HG02981 (cell line): Measurements from ENCODE around the gene HIVEP3.

Source experiments
- ATAC-seq: cut with Tn5 transposase; IDR thresholded peaks from one replicate; pipeline ENCODE4 v1.9.1; 2021; ENCODE audit warnings: mild to moderate bottlenecking, moderate library complexity; ENCODE audit not compliant: unreplicated experiment

HIVEP3 gene

DNA sequence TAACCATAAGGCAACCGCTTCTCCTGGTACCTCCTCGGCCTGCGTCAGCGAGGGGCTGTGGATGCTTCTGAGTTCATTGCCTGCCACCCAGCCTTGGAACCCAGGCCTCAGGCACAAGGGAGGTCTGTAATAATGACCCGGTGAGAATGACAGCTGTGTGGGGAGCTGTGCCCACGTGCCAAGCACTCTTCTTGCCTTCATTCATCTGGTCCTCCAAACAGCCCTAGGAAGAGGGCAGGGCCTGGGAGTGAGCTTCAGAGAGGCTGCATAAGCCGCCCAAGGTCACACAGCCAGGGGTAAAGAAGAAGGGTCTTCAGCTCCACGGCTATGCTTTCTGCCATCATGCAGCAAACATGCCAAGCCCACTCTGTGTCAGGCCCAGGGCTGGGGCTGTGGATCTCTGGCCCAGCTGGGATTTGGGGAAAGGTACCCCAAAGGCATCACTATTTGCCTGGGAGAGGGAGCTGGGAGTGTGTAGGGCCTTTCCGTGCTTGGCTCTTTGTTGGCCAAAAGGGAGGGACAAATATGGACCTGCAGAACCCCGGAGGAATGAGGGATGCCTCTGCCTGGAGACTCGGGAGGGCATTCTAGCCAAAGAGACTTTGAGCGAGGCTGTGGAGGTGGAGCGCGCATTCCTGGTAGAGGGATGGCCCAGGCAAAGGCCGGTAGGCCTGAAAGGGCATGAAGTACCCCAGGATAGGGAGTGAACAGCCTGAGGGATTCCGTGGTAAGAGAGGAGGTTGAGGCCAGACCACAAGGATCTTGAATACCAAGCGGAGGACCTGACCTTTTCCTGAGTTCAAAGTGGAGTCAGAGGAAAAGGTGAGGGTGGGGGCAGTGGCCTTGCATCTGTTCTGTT lies 424.1 kb downstream of the HIVEP3 start:
- no peak for ATAC-seq

DNA sequence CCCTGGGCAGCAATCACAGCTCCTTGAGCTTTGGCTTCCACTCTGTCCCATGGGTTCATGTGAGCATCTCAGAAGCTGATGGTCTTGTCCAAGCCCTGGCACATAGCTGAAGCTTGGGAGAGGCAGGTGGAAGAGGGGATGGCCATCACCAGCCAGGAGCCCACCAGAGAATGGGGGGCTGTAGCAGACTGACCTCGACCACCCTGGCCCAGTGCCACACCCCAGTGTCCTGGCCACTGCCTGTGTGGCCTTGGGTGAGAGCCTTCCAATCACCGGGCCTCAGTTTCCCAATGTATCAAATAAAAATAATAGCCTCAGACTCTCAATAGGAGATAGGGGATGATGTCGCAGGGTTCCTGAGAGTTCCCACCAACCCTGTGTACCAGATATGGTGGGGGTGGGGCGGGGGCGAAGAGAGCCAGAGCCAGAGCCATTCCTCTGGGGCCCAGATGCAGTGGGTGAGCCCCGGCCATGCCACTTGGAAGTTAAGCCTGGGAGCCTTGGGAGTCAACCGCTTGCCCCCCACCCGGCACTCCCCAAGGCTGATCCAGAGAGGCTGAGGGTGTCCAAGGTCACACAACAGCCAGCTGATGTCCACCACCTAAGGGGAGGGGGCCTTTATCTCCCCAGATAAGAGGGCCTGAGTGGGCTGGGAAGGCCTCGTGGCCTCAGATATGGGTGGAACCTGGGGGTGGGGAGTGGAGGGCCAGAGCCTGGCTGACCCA lies 424.9 kb downstream of the HIVEP3 start:
- no peak for ATAC-seq

DNA sequence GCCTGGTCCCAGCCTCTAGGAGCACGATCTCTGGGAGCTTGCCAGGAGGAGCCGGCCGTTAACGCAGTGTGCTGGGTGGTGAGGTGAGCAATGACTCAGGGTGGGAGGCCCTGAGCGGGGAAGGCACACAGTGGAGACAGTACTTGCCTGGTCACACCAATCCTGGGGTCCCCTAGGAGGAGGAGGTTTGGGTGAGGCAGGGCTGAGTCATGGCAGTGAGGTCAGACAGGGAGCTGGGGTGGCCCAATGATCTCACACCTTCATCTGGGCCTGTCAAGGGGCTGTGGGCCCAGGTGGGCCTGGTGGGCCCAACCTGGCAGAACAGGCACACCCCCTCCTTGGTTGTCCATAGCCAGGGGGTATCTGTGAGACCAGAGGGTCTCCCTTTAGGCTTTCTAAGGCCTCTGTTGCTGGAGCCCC lies 425.6 kb downstream of the HIVEP3 start:
- no peak for ATAC-seq

DNA sequence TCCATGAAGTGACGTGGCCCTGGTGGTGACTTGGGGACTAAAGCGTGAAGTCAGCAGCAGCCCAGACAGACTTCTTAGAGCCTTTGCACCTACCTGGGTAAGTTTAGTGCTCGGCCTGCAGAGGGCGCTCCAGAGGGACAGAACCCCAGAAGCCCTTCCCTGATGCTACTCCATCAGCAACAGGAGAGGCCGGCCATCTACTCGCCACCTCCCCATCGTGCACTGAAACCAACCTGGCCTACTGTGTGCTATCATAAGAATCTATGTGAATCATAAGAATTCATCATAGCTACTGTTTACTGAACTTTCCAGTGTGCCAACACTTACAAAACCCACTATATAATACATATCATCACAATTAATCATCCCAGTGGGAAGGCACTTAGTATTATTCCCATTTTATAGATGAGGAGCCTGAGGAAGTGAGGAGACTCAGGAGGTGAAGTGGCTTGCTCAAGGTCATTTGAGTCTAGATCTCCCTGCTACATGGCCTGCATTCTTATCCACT lies 426.3 kb downstream of the HIVEP3 start:
- ATAC-seq: no peak

DNA sequence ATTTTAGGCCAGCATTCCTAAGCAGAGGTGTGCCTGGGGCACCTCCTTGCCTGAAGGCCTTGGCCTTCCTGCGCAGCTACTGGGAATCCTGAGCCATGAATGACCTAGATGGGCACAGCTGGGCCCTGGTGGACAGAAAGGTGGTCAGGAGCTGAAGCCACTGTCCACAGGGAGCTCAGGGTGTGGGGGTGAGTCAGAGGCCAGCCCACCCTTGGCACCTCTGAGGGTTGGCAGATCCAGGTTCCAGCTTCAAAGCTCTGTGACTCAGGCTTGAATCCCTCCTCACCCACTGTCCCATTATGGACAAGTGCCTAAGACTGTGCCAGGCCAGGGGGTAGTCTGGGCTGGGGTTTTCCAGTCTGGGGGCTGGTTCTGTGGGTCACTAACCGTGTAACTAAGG lies 427.8 kb downstream of the HIVEP3 start:
- ATAC-seq: no peak

DNA sequence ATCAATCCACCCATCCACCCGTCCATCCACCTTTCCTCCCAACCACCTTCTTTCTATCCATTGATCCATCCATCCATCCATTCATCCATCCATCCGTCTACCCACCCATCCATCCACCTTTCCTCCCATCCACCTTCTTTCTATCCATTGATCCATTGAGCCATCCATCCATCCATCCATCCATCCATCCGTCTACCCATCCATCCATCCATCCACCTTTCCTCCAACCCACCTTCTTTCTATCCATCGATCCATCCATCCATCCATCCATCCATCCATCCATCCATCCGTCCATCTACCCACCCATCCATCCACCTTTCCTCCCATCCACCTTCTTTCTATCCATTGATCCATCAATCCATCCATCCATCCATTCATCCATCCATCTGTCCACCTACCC lies 429.2 kb downstream of the HIVEP3 start:
- no peak for ATAC-seq

DNA sequence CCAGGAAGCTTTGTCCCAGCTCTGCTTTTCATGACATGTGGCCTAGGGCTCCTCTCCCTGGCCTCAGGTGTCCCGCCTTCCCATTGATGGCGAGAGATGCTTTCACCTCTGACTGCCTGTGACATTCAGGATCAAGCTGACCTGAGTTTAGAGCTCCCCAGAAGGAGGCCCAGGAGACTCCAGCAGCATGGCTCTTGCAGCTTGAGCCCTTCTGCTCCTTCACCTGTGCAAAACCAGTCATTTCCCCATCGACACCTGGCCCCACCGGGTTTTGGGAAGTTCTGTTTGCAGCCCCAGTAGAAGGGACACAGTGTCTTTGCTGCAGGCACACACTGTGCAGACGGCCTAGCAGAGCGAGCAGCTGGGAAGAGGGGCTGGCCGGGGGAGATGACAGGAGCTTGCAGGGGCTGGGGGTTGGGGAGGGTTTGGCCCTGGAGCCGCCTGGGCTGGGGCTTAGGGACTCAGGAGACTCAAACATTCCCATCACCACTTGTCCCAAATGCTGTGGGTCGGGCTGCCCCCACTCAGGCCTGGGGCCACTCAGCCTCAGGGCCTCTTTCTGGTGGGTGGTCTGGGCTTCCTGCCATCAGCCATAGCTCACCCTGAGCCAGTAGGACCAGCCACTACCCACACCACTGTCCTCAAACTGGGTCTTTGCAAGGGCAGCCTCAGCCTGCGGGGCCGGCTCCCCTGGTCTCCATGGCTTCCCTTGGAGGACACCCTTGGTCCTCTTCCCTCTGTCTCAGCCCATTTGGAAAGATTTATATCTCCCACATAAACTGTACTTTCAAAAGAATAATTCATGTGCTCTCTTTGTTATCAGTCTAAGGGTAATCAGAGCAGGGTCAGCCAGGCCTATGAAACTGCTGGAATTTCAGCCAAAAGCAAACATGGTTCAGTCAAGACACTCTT lies 430.4 kb downstream of the HIVEP3 start:
- ATAC-seq: no peak

DNA sequence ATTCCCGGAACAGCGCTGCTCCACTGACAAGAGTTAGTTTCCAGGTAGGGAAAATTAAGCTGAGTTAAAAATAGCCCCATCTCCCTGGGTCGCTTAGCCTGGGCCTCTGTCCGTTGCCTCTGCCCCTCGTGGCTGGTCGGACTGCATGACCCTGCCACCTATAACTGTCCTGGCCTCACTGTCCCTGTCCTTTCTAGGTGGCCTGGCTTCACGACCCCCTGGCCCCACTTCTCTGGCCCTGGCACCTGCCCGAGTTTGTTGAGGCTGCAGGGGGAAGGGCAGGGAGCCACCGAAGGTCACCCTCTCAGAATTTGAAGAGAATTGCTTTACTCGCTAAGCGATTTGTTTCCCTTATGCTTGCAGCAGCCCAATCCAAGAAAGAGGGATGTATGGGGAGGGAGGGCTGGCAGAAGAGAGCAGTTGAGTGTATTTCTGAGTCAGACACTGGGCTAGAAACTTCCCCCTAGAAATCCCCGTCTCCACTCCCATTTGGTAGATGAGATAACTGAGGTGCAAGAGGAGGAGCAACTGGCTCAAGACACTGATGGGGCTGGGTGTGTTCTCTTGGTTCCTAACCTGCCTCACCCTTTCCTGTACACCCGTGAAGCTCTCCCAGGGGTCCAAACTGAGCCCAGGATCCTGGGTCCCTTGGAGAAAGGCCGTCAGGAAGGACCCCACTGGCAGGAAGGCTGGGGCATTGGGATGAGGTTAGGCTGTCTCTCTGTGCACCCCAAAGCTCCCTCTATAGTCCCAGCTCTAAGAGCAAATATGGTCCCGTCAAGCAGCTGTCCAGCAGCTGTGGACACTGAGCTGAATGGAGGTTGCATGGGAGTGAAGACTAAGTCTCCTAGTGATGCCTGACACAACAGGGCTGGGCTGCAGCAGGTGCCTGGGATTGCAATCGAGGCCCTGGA lies 431.3 kb downstream of the HIVEP3 start:
- ATAC-seq: no peak

DNA sequence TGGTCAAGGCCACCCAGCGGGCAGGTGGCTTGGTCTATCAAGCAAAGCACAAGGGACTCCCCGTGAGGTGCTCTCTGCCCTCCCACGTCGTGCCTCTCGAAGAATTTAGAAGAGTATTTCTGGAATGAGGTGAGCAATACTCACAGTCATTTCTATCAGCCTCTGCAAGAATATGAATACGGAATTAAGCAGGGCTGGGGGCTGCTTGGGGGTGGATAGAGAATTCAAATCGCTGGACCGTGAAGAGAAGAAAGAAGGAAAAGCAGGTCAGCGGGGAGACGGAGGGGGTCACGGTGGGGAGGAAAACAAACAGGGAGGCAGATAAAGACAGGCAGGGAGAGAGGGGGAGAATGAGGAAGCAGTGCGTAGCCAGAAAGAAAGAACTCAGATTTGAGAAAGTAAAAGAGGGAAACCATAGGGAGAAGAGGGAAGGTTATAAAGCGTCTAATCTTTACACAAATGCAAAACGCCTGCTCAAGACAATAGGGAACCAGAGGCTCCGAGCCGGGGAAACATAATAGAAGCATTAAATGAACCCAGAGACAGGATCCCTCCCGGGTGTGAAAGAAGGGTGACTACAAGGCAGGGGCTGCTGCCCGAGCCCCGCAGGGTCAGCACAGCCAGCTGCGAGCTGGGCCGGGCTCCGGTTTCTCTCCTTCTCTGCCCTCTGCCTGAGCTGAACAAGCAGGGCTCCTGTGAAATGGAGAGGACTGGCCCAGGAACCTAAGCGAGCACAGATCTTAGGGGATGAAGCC lies 432.2 kb downstream of the HIVEP3 start:
- ATAC-seq: no peak

DNA sequence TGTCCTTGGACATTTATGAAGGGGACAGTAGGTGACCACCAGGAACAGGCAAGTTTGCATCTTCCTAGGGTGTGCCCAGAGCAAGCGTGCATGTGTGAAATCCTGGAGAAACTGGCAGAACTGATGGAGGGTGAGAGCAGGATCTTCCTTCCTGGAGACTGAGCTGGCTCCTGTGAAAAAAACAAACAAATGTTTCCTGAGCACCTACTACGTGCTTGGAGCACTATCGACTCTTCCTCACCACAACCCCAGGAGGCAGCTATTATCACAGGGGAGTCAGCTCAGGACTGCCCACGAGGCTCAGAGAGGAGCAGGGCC lies 432.7 kb downstream of the HIVEP3 start:
- no peak for ATAC-seq

DNA sequence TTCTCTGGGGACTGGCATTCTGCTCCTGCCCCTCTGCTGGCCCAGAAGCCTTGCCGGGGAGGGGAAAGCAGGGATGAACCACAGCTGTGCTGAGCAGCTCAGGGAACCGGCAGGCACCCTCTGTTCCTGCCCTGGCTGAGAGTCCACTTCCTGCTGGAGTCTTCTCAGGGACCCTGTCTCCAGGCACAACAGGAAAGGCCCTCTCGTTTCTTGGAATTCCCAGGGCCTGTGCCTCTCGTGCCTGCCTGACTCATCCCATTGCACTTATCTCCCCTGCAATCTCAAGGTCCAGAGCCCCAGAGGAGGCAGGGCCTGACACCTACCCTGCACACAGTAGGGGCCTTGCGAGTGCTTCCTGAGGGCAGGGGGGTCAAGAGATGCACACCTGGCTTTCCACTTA lies 433.1 kb downstream of the HIVEP3 start:
- ATAC-seq: no peak

DNA sequence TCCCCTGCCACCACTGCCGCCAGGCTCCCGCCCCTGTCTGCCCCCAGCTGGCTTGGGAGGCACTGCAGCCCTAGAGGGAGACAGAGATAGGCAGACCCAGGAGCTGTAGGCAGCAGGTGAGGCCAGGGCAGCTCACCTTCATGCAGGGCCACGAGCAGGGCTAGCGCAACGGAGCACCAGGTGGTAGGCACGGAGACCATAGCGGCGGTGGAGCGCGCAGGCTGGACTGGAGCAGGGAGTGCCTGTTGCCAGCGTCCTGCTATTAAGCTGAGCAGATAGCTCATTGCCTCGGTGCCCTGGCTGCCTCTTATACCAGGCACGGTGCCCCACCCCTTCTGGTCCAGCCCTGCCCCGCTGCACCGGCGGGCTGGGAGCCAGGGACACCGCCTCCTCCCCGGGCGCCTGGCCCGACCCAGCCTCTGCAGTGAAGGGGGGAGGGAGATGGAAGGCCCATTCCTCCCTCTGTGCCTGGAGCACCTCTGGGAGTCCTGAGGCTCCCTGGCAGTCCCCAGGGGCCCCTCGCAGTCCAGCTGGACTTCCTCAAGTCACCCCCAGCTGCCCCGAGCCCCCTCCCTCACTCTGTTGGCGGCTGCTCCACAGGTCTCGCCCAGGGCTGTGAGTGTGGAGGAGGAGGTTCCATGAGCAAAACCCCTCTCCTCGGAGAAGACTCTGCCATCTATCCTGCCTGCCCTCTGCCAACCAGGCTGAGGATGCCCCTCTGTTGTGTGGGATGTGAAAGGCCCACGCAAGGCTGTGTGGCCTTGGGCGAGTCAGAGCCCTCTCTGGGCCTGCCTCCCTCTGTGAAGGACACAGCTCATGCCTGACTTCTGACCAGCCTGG lies 434.1 kb downstream of the HIVEP3 start, which contains the start of gene EDN2:
Gene EDN2 (minus strand): TSS at position 282 of the 840 bp plus-strand sequence. CDS start 82 bp downstream, at position 200.
- ATAC-seq: no peak

DNA sequence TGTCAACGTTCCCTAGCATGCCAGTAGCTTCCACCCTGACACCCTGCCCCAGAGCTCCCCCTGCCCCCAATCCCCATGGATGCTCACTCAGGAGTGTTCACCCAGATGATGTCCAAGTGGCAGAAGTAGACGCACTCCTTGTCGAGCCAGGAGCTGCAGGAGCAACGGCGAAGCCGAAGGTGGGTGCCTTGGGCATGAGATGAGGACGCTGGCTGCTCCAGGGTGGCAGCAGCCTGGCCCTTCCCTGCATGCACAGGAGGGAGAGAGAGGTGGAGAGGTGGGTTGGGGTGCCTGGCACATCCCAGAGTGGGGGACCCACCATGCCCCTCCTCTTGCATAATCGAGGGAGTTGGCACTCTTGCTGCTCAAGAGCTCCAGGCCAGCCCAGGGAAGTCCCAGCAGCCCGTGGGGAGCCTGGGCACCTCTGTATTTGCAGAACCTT lies 434.7 kb downstream of the HIVEP3 start:
- no peak for ATAC-seq

DNA sequence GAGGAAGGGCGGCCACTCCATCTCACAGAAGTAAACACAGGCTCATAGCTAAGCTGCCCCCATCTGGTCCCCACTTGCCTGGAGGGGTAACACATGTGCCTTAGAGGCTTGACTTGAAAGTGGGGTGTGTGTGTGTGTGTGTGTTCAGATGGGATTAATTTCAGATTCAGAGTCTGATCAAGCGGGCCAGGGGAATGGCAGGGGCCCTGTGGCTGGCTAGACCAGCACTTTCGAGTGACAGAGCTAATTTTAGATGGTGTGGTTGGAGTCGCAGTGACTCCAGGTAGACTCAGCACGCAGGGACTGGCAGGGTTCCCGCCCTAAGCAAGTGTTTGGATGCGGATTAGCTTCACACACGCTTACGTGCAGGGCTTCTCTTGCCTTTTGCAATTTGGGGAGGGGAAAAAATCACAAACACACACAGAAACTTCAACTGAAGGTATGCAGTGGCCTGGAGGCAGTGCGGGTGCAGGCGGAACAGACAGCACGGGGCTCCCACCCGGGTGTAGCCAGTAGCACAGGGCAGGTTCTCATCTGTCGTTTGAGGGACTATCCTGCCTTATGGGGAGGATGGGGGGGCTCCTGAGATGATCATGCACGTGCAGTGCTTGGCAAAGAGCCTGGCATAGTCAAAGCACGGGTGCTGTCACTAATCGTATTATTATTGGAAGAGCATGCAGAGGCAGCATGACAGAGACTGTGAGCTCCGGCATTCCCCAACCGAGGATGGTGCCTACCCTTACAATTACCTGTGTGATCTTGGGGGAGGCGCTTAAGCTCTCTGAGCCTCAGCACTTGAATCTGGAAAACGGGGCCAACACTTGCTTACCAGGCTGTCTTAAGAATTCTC lies 435.5 kb downstream of the HIVEP3 start:
- ATAC-seq: no peak

DNA sequence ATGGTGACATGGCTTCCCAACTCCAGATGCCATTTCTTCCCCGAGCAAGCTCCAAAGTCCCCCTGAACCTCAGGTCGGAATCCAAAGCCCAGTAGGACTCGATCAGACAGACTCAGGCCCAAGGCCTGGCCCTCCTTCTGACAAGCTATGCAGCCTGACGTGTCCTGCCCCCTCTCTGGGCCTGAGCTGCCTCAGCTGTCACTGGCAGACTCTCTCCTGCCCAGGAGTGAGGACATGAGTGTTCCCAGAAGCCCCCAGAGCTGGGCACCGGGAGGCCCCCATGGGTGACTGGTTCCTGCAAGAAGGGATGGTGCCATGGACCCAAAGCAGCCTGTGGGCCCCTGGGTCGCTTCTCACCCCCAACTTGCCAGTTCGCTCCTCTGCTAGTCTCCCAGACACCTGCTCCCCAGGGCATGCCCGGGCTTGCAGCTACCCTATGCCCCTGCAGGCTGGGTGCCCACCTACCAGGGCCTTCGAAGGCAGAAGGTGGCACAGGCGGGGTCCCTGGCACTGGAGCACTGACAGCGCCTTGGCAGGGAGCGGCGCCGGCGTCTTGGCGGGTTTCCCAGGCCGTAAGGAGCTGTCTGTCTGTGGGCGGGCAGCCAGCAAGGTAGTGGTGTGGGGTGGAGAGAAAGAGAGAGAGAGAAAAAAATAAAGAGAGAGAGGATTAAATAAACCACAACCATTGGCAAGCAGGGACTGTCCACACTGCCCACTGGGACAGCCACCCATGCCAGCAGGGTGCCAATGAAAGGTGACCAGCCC lies 436.5 kb downstream of the HIVEP3 start:
- ATAC-seq: no peak

DNA sequence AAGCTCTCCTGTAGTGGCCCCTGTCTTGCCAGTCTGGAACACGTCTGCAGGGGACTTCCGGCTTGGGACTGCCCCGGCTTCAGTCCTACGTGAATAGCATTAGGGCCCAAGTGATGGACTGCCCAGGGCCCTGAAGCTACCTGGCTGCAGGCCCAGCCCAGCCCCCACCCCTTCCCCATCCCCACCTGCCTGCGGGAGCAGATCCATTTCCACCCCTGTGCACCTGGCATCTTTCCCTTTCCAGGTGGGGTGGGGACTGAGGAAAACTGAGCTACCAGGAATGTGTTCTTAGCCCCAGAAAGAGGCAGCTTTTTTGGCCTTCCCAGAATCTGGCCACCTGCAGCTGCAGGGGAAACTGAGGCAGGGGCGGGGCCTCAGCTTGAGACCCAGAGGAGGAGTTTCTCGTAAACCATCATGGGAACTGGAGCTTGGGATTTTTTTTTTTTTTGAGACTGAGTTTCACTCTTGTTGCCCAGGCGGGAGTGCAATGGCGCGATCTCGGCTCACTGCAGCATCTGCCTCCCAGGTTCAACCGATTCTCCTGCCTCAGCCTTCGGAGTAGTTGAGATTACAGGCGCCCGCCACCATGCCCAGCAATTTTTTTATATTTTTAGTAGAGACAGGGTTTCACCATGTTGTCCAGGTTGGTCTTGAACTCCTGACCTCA lies 437.5 kb downstream of the HIVEP3 start:
- ATAC-seq: no peak
